GM19239 (cell line): ENCODE data around the gene SARS2.
"Not testable (repeated sequence)": the region's sequence is repeated elsewhere in the genome, so short reads cannot be mapped to it uniquely, and the experiment has no call there.

Experiments used
- DNase-seq: peaks from one replicate; pipeline ENCODE4 v3.0.0; 2011; ENCODE audit warnings: low spot score; ENCODE audit not compliant: insufficient read length
- FAIRE-seq: peaks from 2 replicates; lab custom pipeline; 2011; peaks lifted over from hg19 to GRCh38; lab: Jason Lieb, UNC

The SARS2 gene

DNA sequence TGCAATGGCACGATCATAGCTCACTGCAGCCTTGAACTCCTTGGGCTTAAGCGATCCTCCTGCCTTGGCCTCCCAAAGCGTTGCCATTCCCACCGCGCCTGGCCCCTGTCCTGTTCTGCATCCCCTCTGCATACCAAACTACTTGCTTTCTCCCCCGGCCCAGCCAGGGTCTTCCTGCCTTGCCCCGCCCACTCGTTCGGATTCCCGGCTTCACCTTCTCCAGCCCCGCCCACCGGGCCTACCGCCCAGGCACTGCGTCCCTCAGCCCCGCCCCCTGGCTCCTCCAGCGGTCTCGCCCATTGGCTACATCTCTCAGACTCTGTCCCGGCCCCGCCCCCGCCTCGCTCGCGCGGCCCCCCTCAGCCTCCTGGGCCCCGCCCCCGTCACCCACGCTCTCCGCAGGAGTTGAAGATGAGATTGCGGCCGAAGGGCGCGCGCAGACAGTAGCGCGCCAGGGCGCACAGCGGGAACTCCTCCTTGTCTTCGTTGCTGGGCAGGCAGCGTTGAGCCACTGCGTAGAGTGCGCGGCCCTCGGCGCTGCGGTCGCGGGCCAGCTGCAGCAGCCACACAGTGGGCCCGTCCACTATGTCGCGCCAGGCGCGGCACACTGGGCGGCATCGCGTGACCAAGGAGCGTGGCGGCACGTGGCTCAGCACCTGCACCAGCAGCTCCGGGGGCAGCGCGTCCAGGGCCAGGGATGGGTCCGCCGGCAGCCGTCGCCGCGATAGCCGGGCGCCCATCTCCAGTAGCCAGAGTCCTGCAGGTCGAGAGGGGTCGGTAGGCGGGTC is 19.2 kb upstream of the SARS2 start:
- FAIRE-seq, result peak; percentile 26
- peak; percentile 53 for DNase-seq

DNA sequence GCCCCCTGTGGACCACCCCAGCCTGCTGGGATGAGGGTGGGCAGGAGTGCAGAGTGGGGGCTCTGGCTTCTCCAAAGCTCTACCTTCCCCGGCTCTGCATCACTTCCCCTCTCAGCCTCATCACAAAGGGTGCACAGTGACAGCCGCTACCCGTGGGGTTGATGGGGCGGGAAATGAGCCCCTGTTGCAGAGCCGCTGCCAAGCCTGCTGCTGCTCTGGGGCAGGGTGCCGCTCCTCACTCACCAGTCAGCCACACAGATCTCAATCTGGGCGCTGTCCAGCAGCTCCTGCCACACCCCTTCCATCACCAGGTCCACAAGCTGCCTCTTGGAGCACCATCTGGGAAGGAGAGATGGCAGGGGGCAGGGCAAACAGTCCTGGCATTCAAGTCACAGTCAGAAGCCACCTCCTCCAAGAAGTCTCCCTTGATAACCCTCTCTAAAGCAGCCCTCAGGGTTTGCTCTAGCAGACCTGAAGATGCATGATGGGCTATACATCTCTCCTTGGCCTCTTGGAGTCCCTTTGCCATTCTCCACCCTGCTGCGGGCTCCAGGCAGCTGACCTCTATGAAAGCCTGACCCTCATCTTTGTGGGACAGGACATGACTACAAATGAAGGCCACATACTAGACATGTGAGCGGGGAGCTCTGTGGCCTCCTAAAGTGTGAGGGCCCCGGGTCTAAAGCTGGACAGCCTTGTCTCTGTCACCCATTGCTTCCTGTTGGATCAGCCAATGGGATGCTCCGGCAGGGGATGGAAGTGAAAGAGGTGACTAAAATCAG is 15.9 kb upstream of the SARS2 start:
- FAIRE-seq (no peak), DNase-seq (no peak)

DNA sequence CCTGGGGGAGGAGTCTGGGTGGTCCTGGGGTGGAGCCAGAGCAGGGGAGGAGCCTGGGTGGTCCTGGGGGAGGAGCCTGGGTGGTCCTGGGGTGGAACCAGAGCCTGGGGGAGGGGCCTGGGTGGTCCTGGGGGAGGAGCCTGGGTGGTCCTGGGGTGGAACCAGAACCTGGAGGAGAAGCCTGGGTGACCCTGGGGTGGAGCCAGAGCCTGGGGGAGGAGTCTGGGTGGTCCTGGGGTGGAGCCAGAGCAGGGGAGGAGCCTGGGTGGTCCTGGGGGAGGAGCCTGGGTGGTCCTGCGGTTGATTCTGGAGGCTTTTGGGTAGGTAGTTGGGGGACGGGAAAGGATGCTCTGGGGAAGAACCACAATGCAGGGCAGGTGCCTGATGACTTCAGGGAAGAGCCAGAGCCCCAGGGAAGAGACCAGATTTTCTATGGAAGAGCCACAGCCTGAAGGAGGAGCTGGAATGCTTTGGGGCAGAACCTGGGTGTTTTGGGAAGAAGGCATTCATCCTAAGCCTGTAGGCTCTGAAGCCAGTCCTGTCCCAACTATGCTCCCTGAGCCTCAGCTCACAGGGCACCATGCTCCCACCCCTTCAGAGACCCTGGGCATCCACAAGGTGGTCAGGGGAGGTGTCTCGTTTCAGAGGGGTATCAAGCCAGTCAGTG is 15.1 kb upstream of the SARS2 start:
- no peak for DNase-seq
- FAIRE-seq, result no peak

DNA sequence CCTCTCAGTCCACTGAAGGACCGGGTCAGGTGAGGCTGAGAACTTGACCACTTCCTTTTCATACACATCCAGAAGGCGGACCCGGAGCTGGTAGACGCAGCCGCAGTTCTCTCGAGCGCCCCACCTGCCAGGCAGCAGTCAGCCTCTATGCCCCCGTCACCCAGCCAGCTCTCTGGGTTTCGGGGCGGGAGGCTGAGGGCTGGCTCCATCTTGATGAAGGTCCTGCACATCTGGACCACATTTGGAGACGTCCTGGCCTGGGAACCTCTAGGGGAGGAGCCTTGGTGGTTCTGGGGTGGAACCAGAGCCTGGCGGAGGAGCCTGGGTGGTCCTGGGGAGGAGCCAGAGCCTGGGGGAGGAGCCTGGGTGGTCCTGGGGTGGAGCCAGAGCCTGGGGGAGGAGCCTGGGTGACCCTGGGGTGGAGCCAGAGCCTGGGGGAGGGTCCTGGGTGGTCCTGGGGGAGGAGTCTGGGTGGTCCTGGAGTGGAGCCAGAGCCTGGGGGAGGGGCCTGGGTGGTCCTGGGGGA is 14.5 kb upstream of the SARS2 start:
- FAIRE-seq (no peak), DNase-seq (no peak)

DNA sequence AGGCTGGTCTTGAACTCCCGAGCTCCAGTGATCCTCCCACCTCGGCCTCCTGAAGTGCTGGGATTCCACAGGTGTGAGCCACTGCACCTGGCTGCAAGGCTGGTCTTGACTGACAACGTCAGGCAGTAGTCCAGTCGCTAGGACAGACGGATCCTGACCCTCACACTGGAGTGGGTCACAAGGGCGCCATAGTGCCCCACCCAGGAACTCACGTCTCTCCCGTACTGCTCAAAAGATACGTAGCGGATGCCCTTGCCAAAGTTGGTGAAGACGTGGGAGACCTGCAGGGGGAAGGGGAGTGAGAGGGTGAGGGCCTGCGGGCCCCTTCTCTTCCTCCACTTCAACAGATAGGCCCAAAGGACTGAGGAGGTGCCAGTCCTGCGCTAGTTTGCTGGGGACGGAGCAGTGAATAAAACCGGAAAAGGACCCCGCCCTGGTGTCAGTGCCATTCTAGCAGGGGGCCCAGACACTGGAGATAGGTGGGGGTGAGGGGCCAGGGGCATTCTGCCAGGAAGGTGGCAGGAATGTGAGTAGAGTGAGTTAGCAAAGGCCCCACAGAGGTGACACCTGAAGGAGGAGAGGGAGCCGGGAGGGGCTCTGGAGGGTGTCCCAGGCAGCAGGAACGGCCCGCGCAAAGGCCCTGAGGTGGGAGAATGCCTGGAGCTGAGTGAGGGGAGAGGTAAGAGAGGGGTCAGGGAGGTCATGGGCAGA is 12.1 kb upstream of the SARS2 start:
- FAIRE-seq (no peak), DNase-seq (no peak)

DNA sequence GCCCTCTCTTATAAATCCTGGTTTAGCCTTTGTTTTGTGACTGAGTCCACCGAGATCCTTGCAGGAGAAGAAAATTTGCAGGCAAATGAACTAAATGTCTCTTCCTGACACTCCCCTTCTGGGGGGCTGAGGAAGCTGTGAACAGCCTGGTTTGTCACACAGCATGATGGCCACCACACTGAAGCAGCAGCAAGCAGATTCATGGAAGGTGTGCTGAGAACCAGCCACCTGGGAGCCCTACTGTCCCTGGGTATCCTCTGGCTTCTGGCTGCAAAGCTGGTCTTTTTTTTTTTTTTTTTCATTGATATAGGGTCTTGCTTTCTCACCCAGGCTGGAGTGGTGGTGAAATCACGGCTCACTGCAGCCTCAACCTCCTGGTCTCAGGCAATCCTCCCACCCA is 11.4 kb upstream of the SARS2 start:
- FAIRE-seq, result no peak
- no peak for DNase-seq

DNA sequence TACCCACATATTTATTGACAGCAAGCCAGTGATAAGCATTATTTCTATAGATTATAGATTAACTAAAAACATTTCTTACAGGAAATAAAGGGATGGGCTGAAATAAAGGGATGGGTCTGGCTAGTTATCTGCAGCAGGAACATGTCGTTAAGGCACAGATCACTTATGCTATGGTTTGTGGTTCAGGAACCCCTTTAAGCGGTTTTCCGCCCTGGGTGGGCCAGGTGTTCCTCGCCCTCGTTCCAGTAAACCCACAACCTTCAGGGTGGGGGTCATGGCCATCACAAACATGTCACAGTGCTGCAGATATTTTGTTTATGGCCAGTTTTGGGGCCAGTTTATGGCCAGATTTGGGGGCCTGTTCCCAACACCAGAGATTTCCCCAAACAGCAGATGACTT is 10.9 kb upstream of the SARS2 start:
- not testable (repeated sequence) for FAIRE-seq, DNase-seq

DNA sequence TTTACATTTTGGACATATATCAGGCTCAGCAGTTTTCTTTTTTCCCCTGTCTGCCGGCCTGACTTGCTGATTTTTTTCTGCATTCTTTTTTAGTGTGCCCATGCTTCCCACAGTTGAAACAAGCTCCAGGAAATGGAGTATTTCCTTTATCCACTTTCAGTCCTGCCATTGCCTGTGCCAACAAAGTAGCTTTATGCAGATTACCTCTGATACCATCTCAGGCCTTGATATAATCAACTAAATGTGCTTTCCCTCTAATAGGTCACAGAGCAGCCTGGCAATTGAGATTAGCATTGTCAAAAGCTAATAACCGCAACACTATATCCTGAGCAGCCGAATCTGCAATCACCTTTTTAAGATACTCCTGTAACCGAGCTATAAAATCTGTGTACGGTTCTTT is 9.4 kb upstream of the SARS2 start:
- FAIRE-seq (no peak), DNase-seq (no peak)

DNA sequence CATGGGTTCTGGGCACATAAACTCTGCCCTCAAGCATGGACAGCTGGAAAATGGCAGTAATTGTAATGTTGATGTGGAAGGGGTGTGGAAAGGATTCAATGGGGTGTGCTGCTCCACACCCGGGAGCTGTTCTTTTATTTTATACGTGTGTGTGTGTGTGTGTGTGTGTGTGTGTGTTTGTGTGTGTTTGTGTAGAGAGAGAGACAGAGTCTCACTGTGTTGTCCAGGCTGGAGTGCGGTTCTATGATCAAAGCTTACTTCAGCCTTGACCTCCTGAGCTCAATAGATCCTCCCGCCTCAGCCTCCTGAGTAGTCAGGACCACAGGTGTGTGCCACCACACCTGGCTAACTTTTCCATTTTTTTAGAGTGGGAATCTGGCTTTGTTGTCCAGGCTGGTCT is 3.0 kb upstream of the SARS2 start:
- no peak for DNase-seq
- FAIRE-seq, result no peak

DNA sequence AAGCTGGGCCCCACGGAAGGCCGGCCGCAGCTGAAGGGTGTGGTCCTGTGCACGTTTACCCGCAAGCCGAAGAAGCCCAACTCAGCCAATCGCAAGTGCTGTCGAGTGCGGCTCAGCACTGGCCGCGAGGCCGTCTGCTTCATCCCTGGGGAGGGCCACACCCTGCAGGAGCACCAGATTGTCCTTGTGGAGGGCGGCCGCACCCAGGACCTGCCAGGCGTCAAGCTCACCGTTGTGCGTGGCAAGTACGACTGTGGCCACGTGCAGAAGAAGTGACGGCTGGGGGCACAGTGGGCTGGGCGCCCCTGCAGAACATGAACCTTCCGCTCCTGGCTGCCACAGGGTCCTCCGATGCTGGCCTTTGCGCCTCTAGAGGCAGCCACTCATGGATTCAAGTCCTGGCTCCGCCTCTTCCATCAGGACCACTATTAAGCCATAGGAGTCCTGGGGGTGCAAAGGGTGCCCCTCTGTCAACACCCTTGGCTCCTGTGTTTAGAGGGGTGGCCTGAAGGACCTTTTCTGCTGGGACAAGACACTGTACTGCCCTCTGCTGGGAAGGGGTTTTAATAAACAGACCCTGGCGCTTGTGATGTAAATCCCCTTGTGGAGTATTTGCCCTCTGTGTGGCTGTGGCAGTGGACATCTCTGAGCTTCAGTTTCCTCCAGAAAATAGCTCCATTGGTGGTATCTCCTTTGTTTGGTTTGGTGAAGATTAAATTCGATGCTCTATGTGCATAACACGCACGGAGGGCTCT is 2.0 kb upstream of the SARS2 start:
- DNase-seq (no peak), FAIRE-seq (peak; percentile 66)

DNA sequence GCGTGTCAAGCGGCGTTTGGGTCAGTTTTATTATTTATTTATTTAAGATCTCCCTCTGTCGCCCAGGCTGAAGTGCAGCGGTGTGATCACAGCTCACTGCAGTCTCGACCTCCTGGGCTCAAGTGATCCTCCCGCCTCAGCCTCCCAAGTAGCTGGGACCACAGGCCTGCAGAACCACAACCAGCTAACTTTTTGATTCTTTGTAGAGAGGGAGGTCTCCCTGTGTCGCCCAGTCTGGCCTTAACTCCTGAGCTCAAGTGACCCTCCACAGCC is 894 bp upstream of the SARS2 start:
- DNase-seq, result no peak

DNA sequence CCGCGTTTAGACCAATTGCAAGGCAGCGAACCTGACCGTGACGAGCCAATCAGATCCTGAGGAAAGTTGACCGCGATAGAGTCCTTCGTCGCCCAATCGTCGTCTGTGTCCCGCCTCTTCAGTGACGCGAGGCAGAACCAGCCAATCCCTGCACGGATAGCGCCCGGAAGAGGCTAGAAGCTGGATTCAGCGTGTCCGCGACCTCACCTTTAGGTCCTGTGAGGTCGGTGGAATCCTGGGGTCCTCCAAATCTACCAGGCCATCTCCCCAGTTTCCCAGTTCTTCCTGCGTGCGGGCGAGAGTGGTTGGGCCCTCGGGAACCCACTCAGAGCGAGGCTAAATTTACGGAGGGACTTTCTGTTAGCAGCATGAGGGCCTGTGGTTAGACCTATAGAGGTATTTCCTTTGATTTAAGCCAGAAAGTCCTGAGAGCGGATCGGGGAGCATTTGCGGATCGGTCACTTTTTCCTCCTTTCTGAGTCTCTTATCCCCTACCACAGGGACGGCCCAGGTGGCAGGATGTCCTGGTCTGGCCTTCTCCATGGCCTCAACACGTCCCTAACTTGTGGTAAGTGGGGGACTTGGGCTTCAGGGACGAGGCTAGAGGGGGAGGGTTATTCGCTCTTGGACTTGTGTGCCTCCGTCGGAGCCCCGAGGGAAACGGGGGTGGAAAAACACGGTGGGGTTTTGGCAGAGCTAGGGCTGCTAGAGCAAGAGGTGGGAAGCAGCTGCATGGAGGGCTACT is 385 bp upstream of the SARS2 start, which contains the start of gene MRPS12:
MRPS12 (plus strand) TSS at position 169 of the 745 bp plus-strand sequence; CDS start at position 520, 351 bp downstream.
- FAIRE-seq, result peak; percentile 98

More for the DNA sequence above, 894 bp upstream of the SARS2 start:
- no peak for FAIRE-seq

DNA sequence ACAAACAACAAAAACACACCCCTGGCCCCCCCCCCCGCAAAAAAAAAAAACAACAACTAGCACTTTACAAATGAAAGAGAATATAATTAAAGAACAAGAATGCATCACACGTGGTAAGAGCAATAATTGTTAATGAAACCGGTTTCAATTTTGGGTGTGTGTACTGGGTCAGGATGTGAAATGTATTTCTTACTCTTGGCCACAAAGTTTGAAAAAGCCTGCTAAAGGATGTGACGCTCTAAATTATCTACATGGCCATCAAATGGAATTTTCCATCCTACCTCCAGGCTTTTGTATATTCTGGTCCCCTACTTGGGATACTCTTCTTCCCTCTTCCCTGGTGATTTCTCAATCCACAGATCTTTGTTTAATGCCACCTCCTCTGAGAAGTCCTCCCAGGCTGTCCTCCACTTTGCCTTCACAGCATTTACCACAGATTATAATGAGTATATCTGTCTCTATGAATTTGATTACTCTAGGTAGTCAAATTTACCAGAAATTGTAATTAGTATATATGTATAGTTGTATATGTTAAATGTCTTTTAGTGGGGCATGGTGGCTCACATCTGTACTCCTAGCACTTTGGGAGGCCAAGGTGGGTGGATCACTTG is 2.1 kb downstream of the SARS2 start:
- FAIRE-seq (no peak), DNase-seq (no peak)

More for the DNA sequence above, 385 bp upstream of the SARS2 start, which contains the start of gene MRPS12:
- peak; percentile 98 for DNase-seq

DNA sequence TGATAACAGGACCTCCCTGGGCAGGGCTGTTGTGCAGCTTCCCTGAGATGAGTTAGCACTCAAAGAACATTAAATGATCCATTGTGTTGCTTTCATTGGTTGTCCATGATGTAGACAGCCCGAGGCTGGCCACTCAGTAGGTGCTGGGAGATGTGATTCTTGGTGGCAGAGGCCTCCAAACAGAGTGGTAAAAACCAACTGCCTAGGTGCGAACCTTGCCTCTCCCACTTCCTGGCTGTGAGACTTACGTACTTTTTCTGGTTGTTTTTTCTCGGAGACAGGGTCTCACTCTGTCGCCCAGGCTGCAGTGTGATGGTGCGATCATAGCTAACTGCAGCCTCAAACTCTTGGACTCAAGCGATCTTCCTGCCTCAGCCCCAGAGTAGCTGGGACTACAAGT is 6.2 kb downstream of the SARS2 start:
- no peak for DNase-seq

DNA sequence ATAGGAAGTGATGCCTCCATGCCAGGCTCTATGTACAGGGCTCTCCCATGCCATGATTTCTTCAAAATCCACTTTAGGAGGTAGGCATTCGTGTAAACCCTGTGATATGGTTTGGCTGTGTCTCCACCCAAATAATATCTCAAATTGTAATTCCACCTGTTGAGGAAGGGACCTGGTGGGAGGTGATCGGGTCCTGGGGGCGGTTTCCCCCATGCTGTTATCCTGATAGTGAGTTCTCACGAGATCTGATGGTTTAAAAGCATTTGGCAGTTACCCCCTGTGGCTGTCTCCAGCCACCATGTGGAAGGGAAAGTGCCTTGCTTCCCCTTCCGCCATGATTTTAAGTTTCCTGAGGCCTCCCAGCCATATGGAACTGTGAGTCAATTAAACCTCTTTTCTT is 8.1 kb downstream of the SARS2 start:
- FAIRE-seq (no peak), DNase-seq (no peak)

More for the DNA sequence above, 6.2 kb downstream of the SARS2 start:
- no peak for FAIRE-seq

DNA sequence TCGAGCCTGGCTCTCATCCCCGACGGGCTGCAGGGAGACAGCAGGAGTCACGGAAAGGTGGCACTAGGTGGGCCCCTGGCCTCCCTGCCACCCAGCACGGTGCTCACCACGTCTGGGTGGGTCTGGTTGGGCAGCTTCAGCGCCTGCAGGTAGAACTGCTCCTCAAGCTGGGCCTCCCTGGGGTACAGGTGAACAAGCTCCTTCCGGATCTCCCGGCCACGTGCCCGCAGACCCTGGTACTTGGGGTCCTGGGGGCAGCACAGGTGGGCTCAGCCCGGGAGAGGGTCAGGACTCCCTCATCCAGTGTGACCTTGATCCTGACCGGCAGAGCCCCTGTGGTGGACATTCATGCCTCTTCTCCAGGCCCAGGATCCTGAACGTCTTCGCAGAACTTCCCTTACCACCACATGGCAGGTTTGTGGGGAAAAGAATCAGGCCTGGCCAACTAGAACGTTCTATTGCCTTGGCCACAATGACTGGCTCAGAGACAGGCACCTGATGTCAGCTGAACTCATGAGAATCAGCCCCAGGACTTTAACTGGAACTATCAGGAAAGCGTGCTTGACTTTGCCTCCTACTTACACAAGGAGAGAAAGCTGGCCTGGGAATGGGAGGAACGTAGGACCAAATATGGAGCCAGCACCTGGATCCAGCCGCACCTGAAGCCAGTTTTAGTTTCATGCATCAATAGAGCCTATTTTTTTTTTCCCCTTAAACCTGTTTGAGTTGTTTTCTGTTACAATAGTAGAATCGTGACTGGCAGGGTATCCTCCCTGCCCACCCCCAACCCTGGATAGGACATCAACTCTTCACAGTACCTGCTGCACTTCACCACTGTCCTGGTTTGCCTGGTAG is 8.9 kb downstream of the SARS2 start:
- DNase-seq (no peak), FAIRE-seq (no peak)

DNA sequence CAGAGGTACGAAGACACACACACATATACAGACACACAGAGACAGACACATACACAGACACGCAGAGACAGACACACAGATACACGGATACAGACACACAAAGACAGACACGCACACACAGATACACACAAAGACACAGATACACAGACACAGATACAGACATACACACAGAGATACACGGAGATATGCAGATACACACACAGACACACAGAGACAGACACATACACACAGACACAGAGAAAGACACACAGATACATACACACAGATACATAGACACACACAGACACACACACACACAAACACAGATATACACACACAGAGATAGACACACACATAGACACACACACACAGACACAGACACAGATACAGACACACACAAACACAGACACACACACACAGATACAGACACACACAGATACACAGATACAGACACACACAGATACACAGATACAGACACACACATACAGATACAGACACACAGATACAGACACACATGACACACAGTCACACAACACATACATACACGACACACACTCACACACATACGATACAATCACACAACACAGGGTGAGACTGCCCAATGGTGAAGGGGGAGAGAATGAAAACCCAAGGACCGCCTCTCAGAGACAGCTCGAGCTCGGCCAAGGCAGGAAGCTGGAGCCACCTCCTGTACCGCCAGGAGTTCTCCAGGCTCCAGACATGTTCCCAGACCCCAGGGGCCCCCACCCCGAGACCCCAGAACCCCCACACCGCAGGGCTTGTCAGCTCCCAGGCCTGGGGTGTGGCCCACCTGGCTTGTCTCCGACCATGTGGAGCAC is 9.8 kb downstream of the SARS2 start:
- FAIRE-seq, result no peak

More for the DNA sequence above, 9.8 kb downstream of the SARS2 start:
- DNase-seq, result no peak
